ENCODE results near the gene HOMER2. TPM values are rescaled to one million over a fixed set of nuclear protein-coding genes. Genes with fewer than 3 reads are reported as not detected.

The HOMER2 gene
- total and polyA plus RNA-seq, 8 donors: 2.9 to 144 (median 70.7) TPM

DNA sequence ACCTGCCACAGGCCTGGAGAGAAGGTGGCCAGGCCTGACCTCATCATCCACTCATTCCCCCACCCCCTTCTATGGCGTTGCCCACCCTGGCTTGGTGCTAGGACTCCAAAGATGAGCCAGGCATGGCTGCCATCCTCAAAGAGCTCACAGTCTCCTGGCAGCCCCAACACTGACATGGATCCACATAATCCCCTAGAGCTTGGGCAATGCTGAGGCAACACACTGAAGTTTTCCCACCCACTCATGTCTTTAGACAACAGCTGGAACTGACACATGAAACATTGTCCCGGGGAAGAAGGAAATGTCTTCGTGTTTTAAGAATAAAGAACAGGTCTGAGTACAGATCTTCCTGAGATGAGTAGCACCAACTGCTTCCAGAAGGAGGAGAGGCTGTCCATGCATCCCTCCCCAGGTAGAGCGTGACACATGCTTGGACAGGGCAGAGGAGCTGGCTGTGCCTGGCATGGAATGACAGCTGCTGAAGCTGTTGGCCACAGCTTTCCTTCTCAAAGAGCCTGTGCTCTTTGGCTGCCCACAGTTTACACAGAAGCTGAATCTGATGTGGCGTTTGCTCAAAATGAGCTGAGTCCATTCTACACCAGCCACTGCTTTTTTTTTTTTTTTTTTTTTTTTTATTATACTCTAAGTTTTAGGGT is 70.1 kb downstream of the HOMER2 start:
- Histone ChIP-seq H3K27ac (no peak overlapping the region), H3K4me1 (no peaks in the 10 kb centered on the region), H3K9me3 (no peaks in the 10 kb centered on the region), H3K4me3 (no peak overlapping the region), H3K36me3 (peaks cover 0 to 4% (median 0%) of the 10 kb centered on the region in 4 donors), H3K27me3 (no peaks in the 10 kb centered on the region)
- TF ChIP-seq POLR2AphosphoS5 (IDR thresholded peaks at IDR 0.05) (no peak), EP300 (IDR thresholded peaks at IDR 0.05) (no peak), POLR2A (IDR thresholded peaks at IDR 0.05) (no peak)
- TF ChIP-seq, protein P1, sequence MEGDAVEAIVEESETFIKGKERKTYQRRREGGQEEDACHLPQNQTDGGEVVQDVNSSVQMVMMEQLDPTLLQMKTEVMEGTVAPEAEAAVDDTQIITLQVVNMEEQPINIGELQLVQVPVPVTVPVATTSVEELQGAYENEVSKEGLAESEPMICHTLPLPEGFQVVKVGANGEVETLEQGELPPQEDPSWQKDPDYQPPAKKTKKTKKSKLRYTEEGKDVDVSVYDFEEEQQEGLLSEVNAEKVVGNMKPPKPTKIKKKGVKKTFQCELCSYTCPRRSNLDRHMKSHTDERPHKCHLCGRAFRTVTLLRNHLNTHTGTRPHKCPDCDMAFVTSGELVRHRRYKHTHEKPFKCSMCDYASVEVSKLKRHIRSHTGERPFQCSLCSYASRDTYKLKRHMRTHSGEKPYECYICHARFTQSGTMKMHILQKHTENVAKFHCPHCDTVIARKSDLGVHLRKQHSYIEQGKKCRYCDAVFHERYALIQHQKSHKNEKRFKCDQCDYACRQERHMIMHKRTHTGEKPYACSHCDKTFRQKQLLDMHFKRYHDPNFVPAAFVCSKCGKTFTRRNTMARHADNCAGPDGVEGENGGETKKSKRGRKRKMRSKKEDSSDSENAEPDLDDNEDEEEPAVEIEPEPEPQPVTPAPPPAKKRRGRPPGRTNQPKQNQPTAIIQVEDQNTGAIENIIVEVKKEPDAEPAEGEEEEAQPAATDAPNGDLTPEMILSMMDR (IDR thresholded peaks at IDR 0.05): no peak
- DNase-seq: no peak
- WGBS, 5 donors: 62 to 81% (median 80%) methylated on average over 4 to 5 of the region's 5 CpGs
- intact Hi-C loops (cut with DNase I; ENCODE audit: low total_unique reads): no loop called here

- no peaks in the 10 kb centered on the region for H3K4me1 ChIP-seq
- no peak overlapping the region for H3K4me3 ChIP-seq
- H3K27me3 ChIP-seq: no peaks in the 10 kb centered on the region
- TF ChIP-seq POLR2A (IDR thresholded peaks at IDR 0.05) (no peak), POLR2AphosphoS5 (IDR thresholded peaks at IDR 0.05) (no peak), EP300 (IDR thresholded peaks at IDR 0.05) (no peak)
- TF ChIP-seq, protein P1 (IDR thresholded peaks at IDR 0.05): no peak
- DNase-seq: no peak
- no peaks in the 10 kb centered on the region for H3K9me3 ChIP-seq
- no peak overlapping the region for H3K27ac ChIP-seq
- intact Hi-C loops (cut with DNase I; ENCODE audit: low total_unique reads): no loop called here
- peaks cover 0 to 4% (median 0%) of the 10 kb centered on the region in 4 donors for H3K36me3 ChIP-seq
- WGBS, 5 donors: 69 to 85% (median 79%) methylated on average over 2 of the region's 2 CpGs
Measured at GRCh38 chr15:82881747-82882146, 70.8 kb downstream of the HOMER2 start.

DNA sequence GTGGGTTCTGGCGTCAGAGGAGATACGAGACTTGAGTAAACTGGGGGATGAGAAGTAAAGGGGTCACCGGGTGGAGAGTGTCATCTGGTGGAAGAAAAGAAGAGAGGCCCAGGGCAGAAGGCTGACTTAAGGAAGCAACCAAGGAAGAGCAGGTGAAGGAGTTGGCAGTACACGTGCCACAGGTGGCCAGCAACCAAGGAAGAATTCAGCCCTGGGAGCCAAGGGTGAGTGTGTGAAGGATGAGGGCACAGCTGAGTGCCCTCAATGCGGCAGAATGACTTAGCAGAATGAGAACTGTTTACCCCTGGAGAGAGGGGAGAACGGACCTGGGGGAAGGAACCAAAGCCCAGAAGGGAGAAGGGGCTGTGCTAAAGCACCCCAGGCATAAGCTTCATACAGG is 71.8 kb downstream of the HOMER2 start:
- intact Hi-C loops (cut with DNase I; ENCODE audit: low total_unique reads): no loop called here
- Histone ChIP-seq H3K27ac (no peak overlapping the region), H3K4me3 (no peak overlapping the region), H3K4me1 (no peaks in the 10 kb centered on the region), H3K36me3 (peaks cover 0 to 4% (median 0%) of the 10 kb centered on the region in 4 donors), H3K9me3 (no peaks in the 10 kb centered on the region), H3K27me3 (no peaks in the 10 kb centered on the region)
- TF ChIP-seq EP300 (IDR thresholded peaks at IDR 0.05): no peak
- TF ChIP-seq, protein P1 (IDR thresholded peaks at IDR 0.05): no peak
- no peak for TF ChIP-seq POLR2AphosphoS5 (IDR thresholded peaks at IDR 0.05)
- TF ChIP-seq POLR2A (IDR thresholded peaks at IDR 0.05): no peak
- 65 to 79% (median 75%) methylated on average over 6 of the region's 6 CpGs for WGBS, 5 donors
- DNase-seq: no peak

DNA sequence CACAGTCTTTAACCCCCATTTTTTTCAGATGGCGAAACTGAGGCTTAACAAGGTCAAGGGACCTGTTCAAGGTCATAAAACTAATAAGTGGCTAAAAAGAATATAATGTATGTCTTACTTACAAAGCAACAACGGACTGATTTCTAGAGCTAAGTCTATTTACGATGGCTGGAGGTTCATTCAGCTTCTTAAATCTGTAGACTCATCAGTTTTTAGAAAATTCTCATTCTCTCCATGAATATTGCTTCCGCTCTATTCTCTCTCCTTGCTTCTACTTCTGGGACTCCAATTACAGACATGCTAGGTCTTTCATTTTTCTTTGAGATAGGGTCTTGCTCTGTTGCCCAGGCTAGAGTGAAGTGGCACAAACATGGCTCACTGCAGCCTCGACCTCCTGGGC is 74.2 kb downstream of the HOMER2 start:
- intact Hi-C loops (cut with DNase I; ENCODE audit: low total_unique reads): no loop called here
- WGBS, 5 donors: 91 to 97% (median 93%) methylated on average over 5 of the region's 5 CpGs

More for the DNA sequence above, 74.2 kb downstream of the HOMER2 start:
- Histone ChIP-seq H3K4me3 (no peak overlapping the region), H3K9me3 (no peaks in the 10 kb centered on the region), H3K27ac (no peak overlapping the region), H3K36me3 (peaks cover 0 to 24% (median 19%) of the 10 kb centered on the region in 4 donors), H3K27me3 (no peaks in the 10 kb centered on the region), H3K4me1 (no peaks in the 10 kb centered on the region)
- DNase-seq: no peak
- TF ChIP-seq POLR2AphosphoS5 (IDR thresholded peaks at IDR 0.05) (no peak), EP300 (IDR thresholded peaks at IDR 0.05) (no peak), POLR2A (IDR thresholded peaks at IDR 0.05) (no peak)
- TF ChIP-seq, protein P1 (IDR thresholded peaks at IDR 0.05): no peak

Data from stomach (tissue), 9 donors.